Myocyte (in vitro differentiated cells): ENCODE data around the gene EIF4G2. TPM values are rescaled to one million over a fixed set of nuclear protein-coding genes. Genes with fewer than 3 reads are reported as not detected.

Source experiments
- DNase-seq: peaks from one replicate; pipeline ENCODE4 v3.0.0-alpha.2; 2012; ENCODE audit warnings: low read depth
- total RNA-seq: library from RNA; depleted of rRNA; stranded (reverse); fragments of >200 nt; gene quantifications from 2 replicates; pipeline ENCODE4 v1.2.3, GENCODE V29; 2014

The EIF4G2 gene
- total RNA-seq, 1 donor from 2014 or later: 1,007 TPM

GRCh38 chr11:10809373-10810160 is 841 bp upstream of the EIF4G2 start:
- no peak for DNase-seq

- DNase-seq: no peak
These were observed 532 bp downstream of the EIF4G2 start for GRCh38 chr11:10808235-10808552.

DNA sequence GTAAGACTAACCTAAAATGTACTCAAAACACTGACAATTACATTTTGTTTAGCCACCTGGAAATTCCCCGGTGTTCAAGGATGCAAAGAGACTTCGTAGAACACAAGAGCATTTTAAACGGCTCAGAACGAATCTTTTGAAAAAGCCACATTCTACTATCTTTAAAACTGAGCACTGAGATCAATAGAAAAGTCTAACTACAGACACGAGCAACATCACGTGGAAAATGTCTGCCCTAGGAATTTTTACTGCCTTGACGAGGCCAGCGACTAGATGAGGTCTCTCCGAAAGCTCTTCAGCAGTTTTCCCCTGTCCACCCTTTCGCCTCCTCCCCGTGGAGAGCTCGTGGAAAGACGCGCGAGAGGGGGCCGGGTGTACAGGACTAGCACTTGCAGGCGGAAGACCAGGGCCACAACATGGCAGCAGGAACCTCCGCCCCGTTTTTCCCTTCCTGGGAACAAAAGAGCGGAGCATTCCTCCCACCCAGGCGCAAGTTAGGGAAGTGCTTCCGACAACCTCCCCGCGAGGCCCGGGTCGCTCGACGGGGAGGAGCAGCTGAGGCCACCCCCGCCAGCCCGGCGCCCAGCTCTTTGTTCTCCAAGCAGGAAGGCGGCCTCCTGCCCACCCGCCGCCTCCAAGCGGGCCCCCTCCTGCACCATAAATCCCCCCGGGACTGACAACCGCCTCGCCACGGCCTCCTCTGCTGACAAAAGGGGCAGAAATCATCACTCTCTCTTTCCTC is 1.1 kb downstream of the EIF4G2 start:
- peak; percentile 61 for DNase-seq

- DNase-seq: no peak
These were observed 2.5 kb downstream of the EIF4G2 start for GRCh38 chr11:10806206-10806605.

GRCh38 chr11:10805741-10806140 is 3.0 kb downstream of the EIF4G2 start:
- no peak for DNase-seq

DNA sequence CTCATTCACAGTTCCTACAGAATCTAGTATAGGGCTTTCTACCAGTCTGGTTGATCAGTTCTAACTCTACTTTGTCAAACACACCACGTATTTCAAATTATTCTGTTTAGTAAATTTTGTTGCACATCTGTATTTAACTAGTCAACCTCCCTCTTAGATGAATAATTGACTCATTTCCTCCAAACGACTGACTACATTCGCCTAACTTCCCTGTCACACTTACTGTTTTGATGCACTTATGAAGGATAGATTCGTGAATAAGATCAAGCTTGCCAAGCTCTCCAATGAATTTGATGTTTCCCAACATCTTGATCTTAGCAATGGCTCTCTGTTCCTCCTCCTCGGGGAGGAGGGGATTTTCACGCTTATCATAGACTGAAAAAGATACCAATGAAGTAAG is 5.0 kb downstream of the EIF4G2 start:
- no peak for DNase-seq

DNA sequence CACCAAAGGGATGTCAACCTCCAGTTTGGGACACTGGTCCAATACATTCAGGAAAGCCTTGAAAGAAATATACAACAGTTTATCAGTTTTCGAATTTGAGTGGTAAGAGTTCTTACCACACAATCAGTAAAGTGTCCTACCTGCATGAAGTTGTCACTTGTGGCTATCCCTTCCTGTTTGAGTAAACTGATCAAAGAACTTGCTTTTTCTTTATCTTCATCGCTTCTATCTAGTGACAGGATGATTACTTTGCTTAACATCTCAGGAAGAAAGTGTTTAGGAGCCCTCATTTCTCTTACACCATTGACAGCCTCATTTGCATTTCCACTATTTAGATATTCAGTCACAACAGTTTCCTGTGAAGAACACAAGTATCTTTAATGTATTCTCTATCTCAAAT is 8.4 kb downstream of the EIF4G2 start:
- DNase-seq: no peak

DNA sequence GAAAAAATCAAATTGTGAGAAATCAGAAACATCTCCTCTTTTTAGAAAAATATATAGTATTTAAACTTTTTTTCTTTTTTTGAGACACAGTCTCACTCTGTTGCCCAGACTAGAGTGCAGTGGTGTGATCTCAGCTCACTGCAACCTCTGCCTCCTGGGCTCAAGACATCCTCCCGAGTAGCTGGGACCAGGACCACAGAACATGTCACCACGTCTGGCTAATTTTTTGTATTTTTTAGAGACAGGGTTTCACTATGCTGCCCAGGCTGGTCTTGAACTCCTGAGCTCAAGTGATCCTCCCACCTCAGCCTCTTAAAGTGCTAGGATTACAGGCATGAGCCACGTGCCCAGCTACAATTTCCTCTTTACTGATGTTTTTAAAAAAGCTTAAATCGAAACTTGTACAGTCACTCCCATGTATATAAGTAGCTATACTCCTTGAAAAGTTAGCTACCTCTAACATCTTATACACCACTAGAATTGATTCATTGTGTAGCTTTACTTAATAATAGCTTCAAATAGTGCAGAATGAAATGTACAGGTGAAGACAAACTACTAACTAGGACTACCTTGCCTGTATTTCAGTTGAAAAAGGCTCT is 10.3 kb downstream of the EIF4G2 start:
- DNase-seq: no peak

- no peak for DNase-seq
These were observed 11.2 kb downstream of the EIF4G2 start for GRCh38 chr11:10797531-10797930.

DNA sequence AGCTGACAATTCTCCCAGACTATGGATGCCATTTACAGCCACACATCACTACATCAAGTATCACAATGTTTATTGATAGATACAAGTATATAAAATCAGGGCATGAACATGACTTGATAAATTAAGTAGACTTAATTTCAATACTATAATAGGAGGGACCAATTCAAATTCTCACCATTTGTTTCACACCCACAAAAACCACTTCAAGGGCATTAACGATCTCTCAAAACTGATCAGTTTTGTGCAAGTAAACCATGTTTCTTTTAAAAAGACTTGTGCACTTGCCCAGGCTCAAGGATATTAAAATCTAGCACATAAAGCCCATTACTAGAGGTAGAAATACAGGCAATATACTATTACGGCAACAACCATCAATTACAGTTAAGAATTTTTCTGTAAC is 11.7 kb downstream of the EIF4G2 start:
- no peak for DNase-seq

DNA sequence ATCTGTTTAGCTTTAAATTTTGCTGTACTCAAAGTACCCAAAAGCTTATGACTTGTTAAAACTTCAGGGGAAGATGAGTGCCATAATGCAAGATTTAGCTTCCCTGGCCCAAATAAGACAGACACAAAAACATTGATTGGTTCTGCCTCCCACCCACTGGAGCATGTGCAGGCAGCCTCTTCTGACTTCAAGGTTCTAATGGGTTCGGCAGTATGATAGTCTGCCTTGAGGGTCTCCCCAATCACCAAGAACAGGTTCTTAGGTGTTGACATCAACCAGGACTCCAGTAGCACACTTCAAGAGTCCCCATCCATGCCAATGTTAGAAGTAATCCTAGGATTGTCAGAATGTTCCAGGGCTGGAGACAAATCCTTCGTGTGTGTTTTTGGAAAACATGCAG is 12.5 kb downstream of the EIF4G2 start:
- no peak for DNase-seq

DNA sequence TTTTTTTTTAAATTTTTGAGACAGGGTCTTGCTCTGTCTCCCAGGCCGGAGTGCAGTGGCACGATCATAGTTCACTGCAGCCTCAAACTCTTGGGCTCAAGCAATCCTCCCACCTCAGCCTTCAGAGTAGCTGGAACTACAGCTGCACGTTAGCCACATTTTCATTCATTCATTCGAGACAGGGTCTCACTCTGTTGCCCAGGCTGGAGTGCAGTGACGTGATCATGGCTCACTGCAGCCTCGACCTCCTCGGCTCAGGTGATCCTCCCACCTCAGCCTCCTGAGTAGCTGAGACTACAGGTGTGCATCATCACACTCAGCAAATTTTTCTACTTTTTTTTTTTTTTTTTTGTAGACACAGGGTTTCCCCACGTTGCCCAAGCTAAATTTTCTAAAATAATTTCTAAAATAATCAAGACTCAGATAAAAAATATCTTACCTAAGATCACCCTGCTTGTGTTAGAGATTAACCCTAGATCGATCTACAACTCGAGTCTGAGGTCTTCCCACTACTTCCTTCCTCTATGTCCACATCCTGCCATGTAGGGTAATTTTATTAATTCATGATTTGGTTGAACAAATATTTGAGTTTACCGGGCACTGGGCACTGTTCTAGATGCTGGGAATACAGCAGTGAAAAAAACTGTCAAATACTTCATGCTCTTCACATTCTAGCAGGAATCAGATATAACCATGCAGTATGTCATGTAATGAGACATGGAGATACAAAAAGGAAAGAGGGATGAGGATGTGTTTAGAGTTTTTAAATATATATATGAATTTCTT is 15.1 kb downstream of the EIF4G2 start:
- DNase-seq: no peak

GRCh38 chr11:10792385-10793068 is 16.2 kb downstream of the EIF4G2 start:
- DNase-seq: peak; percentile 86

DNA sequence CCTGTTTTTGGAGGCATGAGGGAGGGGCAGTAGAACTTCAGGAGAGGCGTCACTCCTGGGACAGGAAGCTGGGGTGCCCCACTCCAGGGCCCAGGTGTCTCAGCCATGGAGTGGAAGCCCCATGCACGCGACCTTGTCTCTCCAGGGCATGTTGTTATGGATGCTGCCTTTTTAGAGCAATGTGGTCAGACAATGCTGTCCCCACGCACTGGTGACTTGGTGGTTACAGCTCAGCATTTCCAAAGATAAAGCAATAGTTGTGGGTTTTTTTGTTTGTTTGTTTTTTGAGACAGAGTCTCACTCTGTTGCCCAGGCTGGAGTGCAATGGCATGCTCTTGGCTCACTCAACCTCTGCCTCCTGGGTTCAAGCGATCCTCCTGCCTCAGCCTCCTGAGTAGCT is 22.3 kb downstream of the EIF4G2 start:
- DNase-seq: peak; percentile 20

DNA sequence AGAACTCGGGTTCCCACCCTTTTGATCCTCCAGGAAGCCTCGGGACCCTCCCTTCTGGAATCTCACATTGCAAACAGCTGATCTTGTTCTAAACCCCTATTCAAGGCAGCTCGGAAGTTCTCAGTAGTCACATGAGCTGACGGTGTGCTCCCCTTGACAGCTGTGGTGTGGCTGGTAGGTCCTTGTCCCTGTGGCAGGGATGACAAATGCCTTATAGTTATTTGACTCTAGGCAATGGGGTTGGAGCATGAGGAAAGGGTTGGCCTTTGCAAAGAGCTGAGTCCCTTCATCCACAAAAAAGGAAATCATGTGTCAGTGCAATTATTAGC is 23.6 kb downstream of the EIF4G2 start:
- DNase-seq: peak; percentile 89

DNA sequence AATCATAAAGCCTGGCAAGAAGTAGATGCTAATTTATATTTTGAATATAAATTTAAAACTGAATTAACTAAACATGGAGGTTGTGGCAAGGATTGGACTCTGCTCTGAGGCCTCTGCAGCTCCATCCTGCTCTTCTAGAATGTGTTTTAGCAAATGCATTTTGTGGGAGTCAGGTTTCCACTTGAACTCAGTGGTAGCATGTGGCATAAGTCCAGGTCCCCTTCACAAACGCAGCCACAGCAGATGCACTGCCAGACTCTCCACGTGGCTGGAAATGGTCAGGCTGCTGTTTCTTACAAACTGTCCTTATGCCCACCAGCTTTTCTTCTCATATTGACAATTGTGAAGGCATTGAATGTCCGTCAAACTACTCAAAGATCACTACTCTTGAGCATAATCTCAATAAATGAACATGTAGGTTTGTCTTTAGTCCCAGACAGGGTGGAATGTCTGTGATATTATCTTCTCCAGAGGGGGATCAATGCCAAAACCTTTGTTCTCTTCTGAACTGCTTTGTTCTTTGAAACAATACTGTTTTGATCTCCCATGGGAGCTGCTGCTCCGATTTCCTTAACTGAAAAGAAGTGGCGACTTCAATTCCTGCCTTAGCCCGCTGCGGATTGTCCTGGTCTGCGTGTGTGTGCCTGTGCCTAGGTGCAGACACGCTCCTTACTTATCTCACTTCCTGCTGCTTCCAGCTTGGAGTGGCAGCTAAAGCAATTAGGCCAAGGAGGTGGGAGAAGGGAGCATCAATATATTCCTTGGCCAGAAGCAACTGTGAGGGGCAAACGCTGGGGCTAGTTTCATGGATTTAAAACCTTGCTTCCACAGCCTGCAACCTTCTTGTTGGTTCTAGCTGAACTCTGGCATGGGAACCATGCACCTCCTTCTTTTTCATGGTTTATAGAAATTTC is 24.2 kb downstream of the EIF4G2 start:
- peak; percentile 86 for DNase-seq

- no peak for DNase-seq
These were observed 28.7 kb downstream of the EIF4G2 start for GRCh38 chr11:10780040-10780439.

- DNase-seq: no peak
These were observed 29.6 kb downstream of the EIF4G2 start for GRCh38 chr11:10779086-10779485.

DNA sequence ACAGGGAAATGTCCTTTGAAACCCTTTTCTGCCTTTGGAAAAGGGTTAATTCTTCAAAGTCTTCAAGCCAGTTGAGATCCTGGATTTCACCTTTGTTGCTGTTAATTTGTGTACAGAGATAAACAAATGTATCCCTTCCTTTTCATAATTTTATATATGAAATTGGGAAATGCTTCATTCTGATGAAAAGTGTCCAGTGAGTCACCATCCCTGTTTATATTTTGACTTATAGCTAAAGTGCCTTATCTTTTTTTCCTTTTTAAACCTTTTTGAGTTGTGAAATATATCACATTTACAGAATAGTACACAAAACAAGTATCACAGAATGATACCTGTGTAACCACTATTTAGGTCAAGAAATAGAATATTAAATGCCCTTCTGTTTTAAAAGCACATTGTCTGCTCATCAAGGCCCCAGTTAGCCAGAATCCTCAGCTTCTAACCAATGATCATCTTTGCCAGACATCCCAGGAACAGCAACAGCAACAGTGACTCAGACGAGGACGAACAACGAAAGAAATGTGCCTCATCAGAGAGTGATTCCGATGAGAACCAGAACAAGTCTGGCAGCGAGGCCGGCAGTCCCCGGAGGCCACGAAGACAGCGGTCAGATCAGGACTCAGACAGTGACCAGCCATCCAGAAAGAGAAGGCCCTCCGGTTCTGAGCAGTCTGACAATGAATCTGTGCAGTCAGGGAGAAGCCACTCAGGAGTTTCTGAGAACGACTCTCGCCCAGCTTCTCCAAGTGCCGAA is 30.3 kb downstream of the EIF4G2 start:
- peak; percentile 82 for DNase-seq
